Left ventricle myocardium superior (tissue), 1 donor: ENCODE measurements around the gene ADAMTSL3. TPM values are rescaled to one million over a fixed set of nuclear protein-coding genes. Genes with fewer than 3 reads are reported as not detected.
"Not testable (repeated sequence)": the region's sequence is repeated elsewhere in the genome, so short reads cannot be mapped to it uniquely, and the experiment has no call there.

Experiments used
- ATAC-seq: fragments of 200-7000 bp; cut with Tn5 transposase; one replicate; pipeline ENCODE4 v1.9.1; 2020; ENCODE audit warnings: mild to moderate bottlenecking, moderate library complexity
- DNase-seq: peaks from one replicate; pipeline ENCODE4 v3.0.0-alpha.2; 2020
- intact Hi-C: fragments of 100-400 bp; cut with micrococcal nuclease; formaldehyde crosslinking; loops from one replicate; pipeline ENCODE4 v1.11.0; 2022
- total RNA-seq: library from RNA; stranded (reverse); fragmentation: NEBNext Ultra II Directional; extraction: Animal tissue kit (Norgen Biotek cat#: 25700); gene quantifications from one replicate; pipeline ENCODE4 v1.2.1, GENCODE V29; 2021
- donor health status: DM: no; HTN: yes; CAD: no; lungs with severe emphysema.

The ADAMTSL3 gene
- total RNA-seq, 1 donor from 2014 or later: 9.2 TPM

- DNase-seq (no peak), ATAC-seq (no peak)
- intact Hi-C loops: loop anchor here (5.0 kb wide), 1 partner anchor 300 kb away; no protein-coding TSS in a partner anchor
Measured at GRCh38 chr15:83732770-83733169, 78.8 kb downstream of the ADAMTSL3 start.

GRCh38 chr15:83733206-83733605 lies 79.3 kb downstream of the ADAMTSL3 start:
- intact Hi-C loops: loop anchor here (5.0 kb wide), 1 partner anchor 299 kb away; no protein-coding TSS in a partner anchor
- ATAC-seq: no peak

GRCh38 chr15:83733691-83734090 lies 79.8 kb downstream of the ADAMTSL3 start:
- ATAC-seq (no peak), DNase-seq (no peak)
- intact Hi-C loops: loop anchor here (5.0 kb wide), 1 partner anchor 299 kb away; no protein-coding TSS in a partner anchor

More at GRCh38 chr15:83733206-83733605, 79.3 kb downstream of the ADAMTSL3 start:
- no peak for DNase-seq

GRCh38 chr15:83734487-83734886 lies 80.6 kb downstream of the ADAMTSL3 start:
- ATAC-seq: peak; percentile 57
- intact Hi-C loops: loop anchor here (5.0 kb wide), 1 partner anchor 298 kb away; no protein-coding TSS in a partner anchor
- no peak for DNase-seq

- intact Hi-C loops: no loop called here
- ATAC-seq (no peak), DNase-seq (no peak)
Measured at GRCh38 chr15:83739629-83740028, 85.7 kb downstream of the ADAMTSL3 start.

GRCh38 chr15:83745771-83746170 lies 91.8 kb downstream of the ADAMTSL3 start:
- peak; percentile 67 for ATAC-seq
- intact Hi-C loops: no loop called here
- no peak for DNase-seq

- no peak for DNase-seq
- ATAC-seq: no peak
- intact Hi-C loops: no loop called here
Measured at GRCh38 chr15:83746231-83746630, 92.3 kb downstream of the ADAMTSL3 start.

GRCh38 chr15:83747050-83747717 lies 93.3 kb downstream of the ADAMTSL3 start:
- intact Hi-C loops: no loop called here
- ATAC-seq: peak; percentile 88
- DNase-seq: no peak

- ATAC-seq (no peak), DNase-seq (no peak)
- intact Hi-C loops: no loop called here
Measured at GRCh38 chr15:83747718-83748110, 93.8 kb downstream of the ADAMTSL3 start.

GRCh38 chr15:83753872-83754493 lies 100.1 kb downstream of the ADAMTSL3 start:
- DNase-seq (peak; percentile 32), ATAC-seq (peak; percentile 51)
- intact Hi-C loops: no loop called here

GRCh38 chr15:83757291-83757690 lies 103.4 kb downstream of the ADAMTSL3 start:
- ATAC-seq, intact Hi-C loops, DNase-seq: not testable (repeated sequence)

GRCh38 chr15:83762367-83762766 lies 108.4 kb downstream of the ADAMTSL3 start:
- intact Hi-C loops: no loop called here
- DNase-seq (no peak), ATAC-seq (no peak)

GRCh38 chr15:83764201-83764838 lies 110.4 kb downstream of the ADAMTSL3 start:
- intact Hi-C loops: no loop called here
- ATAC-seq: peak; percentile 85
- DNase-seq: peak; percentile 33

GRCh38 chr15:83766339-83766738 lies 112.4 kb downstream of the ADAMTSL3 start:
- DNase-seq (no peak), ATAC-seq (peak; percentile 36)
- intact Hi-C loops: no loop called here

- ATAC-seq (peak; percentile 53), DNase-seq (no peak)
- intact Hi-C loops: no loop called here
Measured at GRCh38 chr15:83767741-83768140, 113.8 kb downstream of the ADAMTSL3 start.

GRCh38 chr15:83769411-83769999 lies 115.6 kb downstream of the ADAMTSL3 start:
- ATAC-seq (peak; percentile 24), DNase-seq (no peak)
- intact Hi-C loops: no loop called here

- intact Hi-C loops: no loop called here
- ATAC-seq (no peak), DNase-seq (no peak)
Measured at GRCh38 chr15:83775738-83776137, 121.8 kb downstream of the ADAMTSL3 start.

- intact Hi-C loops: no loop called here
- ATAC-seq: no peak
- no peak for DNase-seq
Measured at GRCh38 chr15:83776986-83777385, 123.1 kb downstream of the ADAMTSL3 start.

- DNase-seq (no peak), ATAC-seq (no peak)
- intact Hi-C loops: no loop called here
Measured at GRCh38 chr15:83783227-83783626, 129.3 kb downstream of the ADAMTSL3 start.

- intact Hi-C loops: no loop called here
- ATAC-seq (no peak), DNase-seq (no peak)
Measured at GRCh38 chr15:83784975-83785374, 131.1 kb downstream of the ADAMTSL3 start.
